ENCODE measurements around the gene MYH10.

Gene MYH10

DNA sequence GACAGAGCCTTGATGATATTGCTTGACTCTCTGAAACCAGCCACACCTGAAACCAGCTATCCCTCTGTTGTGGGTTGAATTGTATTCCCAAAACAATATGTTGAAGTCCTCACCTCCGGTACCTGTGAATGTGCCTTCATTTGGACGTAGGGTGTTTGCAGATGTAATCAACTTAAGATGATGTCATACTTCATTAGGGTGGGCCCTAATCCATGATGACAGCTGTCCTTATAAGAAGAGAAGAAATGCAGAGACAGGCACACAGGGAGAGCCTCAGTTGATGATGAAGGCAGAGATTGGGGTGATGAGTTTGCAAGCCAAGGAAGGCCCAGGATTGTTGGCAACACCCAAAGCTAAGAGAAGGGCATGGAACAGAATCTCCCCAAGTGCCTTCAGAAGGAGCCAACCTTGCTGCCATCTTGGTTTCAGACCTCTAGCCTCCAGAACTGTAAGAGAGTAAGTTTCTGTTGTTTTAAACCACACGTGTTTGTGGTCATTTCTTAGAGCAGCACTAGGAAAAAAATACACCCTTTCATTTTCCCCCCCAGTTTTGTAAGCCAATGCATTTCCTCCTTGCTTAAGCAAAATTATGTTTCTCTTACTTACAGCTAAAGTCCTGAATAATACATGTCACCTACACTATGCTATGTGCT, 29.4 kb upstream of the MYH10 start:
- ATAC-seq, result no peak
- no peak overlapping the region for H3K4me3 Mint-ChIP-seq
- peaks cover 10% of the 10 kb centered on the region for H3K9me3 Mint-ChIP-seq
- peaks cover 2% of the 10 kb centered on the region for H3K4me1 Mint-ChIP-seq
- no peak overlapping the region for H3K27ac Mint-ChIP-seq
- H3K27me3 Mint-ChIP-seq, result no peaks in the 10 kb centered on the region
- DNase-seq, result no peak
- no peaks in the 10 kb centered on the region for H3K36me3 Mint-ChIP-seq (ENCODE audit: low read depth)

DNA sequence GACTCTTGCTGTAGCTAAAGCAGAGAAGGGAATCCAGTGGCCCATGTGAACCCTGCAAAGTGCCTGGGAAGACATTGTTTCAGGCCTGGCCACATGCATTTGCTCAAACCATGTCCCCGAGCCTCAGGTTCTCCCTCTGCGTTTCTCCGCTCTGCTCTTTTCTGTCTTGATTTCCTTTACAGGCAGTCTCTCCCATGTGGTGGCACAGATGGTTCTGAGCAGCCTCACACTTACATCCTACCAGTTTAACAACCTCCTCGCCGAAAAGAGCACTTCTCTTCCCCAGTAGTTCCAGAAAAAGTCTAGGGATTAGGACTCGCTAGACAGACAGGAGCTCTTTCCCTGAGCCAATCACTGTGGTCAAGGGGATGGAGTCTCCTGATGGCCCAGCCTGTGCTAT, 28.3 kb upstream of the MYH10 start:
- ATAC-seq (no peak), DNase-seq (no peak)
- Mint-ChIP-seq H3K27me3 (no peaks in the 10 kb centered on the region), H3K9me3 (peaks cover 10% of the 10 kb centered on the region), H3K4me3 (no peak overlapping the region), H3K27ac (no peak overlapping the region), H3K4me1 (peaks cover 2% of the 10 kb centered on the region), H3K36me3 (ENCODE audit: low read depth) (no peaks in the 10 kb centered on the region)

DNA sequence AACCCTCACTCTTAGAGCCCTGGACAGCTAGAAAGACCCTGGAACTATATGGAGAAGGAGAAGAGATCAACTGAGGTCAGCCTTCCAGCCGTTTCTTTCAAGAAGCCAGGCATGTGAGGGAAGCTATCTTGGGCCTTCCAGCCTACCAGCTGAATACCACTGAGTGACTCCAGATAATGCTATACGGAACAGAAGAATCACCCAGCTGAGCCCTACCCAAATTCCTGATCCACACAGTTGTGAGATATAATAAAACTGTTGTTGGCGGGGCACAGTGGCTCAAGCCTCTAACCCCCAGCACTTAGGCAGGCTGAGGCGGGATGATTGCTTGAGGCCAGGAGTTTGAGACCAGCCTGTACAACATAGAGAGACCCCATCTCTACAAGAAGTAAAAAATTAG, 26.2 kb upstream of the MYH10 start:
- no peak overlapping the region for H3K27ac Mint-ChIP-seq
- peaks cover 7% of the 10 kb centered on the region for H3K27me3 Mint-ChIP-seq

DNA sequence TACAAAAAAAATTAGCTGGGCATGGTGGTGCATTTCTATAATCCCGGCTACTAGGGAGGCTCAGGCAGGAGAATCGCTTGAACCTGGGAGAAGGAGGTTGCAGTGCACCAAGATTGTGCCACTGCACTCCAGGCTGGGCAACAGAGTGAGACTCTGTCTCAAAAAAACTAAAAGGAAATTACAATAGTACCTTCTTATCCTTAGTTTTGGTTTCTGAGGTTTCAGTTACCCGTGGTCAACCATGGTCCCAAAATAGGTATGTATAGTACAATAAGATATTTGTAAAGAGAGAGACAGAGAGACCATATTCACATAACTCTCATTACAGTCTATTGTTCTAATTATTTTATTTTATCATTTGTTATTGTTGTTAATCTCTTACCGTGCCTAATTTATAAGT, 24.3 kb upstream of the MYH10 start:
- no peak overlapping the region for H3K4me3 Mint-ChIP-seq
- H3K27ac Mint-ChIP-seq, result no peak overlapping the region
- H3K9me3 Mint-ChIP-seq, result peaks cover 10% of the 10 kb centered on the region
- no peaks in the 10 kb centered on the region for H3K4me1 Mint-ChIP-seq
- no peaks in the 10 kb centered on the region for H3K36me3 Mint-ChIP-seq (ENCODE audit: low read depth)
- peaks cover 16% of the 10 kb centered on the region for H3K27me3 Mint-ChIP-seq
- ATAC-seq (no peak), DNase-seq (no peak)

More for the DNA sequence above, 26.2 kb upstream of the MYH10 start:
- Mint-ChIP-seq H3K9me3 (peaks cover 10% of the 10 kb centered on the region), H3K36me3 (ENCODE audit: low read depth) (no peaks in the 10 kb centered on the region), H3K4me1 (peaks cover 2% of the 10 kb centered on the region), H3K4me3 (no peak overlapping the region)
- DNase-seq (no peak), ATAC-seq (no peak)

DNA sequence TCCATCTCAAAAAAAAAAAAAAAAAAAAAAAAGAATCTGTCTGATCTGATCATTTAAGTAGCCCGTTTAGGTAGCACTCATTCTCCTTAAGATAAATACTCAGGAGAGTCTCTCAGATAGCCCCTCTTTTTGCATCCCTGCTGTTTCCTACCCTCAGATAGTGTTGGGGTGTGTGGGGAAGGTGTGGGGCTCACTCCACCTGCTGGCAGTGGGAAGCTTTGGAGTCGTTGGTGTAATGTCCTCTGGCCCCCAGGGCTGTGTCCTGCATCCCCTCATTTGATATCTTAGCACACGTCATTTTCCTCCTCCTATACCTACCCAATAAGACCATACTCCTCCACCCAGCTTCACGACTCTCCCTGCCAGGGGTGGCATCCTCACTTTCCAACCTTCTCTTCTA, 20.5 kb upstream of the MYH10 start:
- Mint-ChIP-seq H3K36me3 (ENCODE audit: low read depth) (no peaks in the 10 kb centered on the region), H3K27me3 (peaks cover 22% of the 10 kb centered on the region), H3K27ac (no peak overlapping the region), H3K4me1 (no peaks in the 10 kb centered on the region), H3K9me3 (no peaks in the 10 kb centered on the region), H3K4me3 (no peak overlapping the region)
- no peak for DNase-seq
- no peak for ATAC-seq

DNA sequence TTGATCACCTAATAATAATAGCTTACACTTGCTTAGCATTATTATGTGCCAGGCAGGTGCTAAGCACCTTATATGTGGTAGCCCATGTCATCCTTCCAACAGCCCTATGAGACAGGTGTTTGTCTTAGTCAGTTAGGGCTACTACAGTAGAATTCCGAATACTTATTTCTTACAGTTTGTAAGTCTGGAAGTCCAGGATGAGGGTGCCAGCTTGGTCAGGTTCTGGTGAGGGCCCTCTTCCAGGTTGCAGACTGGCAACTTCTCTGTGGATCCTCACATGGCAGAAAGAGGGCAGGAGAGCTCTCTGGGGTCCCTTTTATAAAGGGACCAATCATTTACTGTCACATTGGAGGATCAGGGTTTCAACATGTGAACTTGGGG, 19.6 kb upstream of the MYH10 start:
- no peak for DNase-seq
- Mint-ChIP-seq H3K36me3 (ENCODE audit: low read depth) (no peaks in the 10 kb centered on the region), H3K4me1 (no peaks in the 10 kb centered on the region), H3K27me3 (peaks cover 25% of the 10 kb centered on the region), H3K9me3 (no peaks in the 10 kb centered on the region), H3K27ac (no peak overlapping the region), H3K4me3 (no peak overlapping the region)
- ATAC-seq, result no peak

DNA sequence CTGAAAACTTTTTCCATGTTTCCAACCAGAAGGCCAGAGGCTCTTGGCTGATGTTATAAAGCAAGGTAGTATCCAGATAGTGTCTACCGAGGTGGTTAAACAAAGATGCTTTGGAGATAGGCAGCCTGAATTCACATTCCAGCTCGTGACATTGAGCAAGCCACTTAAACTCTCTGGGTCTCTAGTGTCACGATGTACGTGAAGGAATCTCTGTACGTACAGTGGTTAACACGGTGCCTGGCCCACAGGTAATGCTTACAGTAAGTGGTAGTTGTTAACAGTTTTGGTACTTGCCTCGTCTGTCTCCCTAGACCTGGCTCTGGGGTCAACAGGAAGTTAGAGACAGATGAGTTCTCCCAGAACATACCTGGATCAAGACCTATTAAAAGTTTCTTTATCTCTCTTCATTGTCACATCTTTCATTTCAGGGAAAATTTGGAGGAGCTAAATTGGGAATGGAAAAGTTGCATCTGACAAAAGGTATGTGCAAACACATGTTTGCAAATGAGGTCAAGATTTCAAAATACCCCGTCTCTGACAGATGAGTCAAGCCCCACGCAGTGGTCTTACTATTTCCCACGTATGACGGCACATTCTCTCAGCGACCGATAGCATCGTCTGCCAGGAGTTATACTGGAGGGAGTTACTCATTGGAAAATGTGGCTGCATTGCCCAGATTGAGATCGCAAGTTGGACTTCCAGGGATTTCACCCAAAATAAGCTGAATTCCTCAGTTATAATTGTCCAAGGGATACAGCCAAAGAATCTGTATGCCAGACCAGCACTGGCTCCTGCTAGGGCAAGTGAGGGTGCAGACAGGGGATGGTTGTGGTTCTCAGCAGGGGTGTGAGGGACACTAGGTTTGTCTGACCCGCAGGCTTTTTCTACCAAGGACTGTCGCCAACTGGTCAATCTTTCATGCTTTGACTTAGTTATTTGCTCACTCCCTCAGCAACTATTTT, 18.9 kb upstream of the MYH10 start:
- no peak overlapping the region for H3K27ac Mint-ChIP-seq
- no peaks in the 10 kb centered on the region for H3K36me3 Mint-ChIP-seq (ENCODE audit: low read depth)
- DNase-seq (no peak), ATAC-seq (no peak)
- H3K27me3 Mint-ChIP-seq, result peaks cover 28% of the 10 kb centered on the region
- no peak overlapping the region for H3K4me3 Mint-ChIP-seq
- H3K4me1 Mint-ChIP-seq, result no peaks in the 10 kb centered on the region
- no peaks in the 10 kb centered on the region for H3K9me3 Mint-ChIP-seq

DNA sequence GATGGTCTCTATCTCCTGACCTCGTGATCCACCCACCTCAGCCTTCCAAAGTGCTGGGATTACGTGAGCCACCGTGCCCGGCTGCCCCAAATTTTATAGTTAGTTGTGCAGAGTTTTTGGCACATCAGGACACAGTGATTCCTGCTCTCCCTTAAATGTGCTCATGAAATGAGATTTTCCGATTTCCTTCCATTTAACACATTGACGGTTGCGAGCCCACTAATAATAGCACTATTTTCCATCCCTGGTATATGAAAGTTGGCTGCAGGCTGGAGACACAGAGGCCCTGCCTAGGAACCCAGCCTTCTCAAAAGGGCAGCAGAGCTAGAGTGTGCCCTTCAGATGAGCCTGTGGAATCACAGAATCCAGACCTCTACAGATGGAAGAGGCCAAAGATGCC, 17.4 kb upstream of the MYH10 start:
- DNase-seq (no peak), ATAC-seq (no peak)
- no peak overlapping the region for H3K4me3 Mint-ChIP-seq
- no peak overlapping the region for H3K27ac Mint-ChIP-seq
- H3K27me3 Mint-ChIP-seq, result peaks cover 28% of the 10 kb centered on the region
- no peaks in the 10 kb centered on the region for H3K36me3 Mint-ChIP-seq (ENCODE audit: low read depth)
- no peaks in the 10 kb centered on the region for H3K4me1 Mint-ChIP-seq
- no peaks in the 10 kb centered on the region for H3K9me3 Mint-ChIP-seq

DNA sequence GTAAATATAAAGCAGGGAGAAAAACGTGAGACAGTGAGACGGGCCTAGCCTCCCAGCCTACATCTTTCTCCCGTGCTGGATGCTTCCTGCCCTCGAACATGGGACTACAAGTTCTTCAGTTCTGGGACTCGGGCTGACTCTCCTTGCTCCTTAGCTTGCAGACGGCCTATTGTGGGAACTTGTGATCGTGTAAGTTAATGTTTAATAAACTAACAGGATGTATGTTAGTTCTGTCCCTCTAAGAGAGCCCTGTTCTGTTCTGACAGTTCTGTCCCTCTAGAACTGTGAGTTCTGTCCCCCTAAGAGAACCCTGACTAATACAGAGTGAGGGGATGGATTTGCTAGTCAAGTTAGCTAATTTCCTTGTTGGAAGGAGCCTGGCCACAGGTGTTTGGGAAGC, 16.7 kb upstream of the MYH10 start:
- Mint-ChIP-seq H3K27ac (no peak overlapping the region), H3K36me3 (ENCODE audit: low read depth) (no peaks in the 10 kb centered on the region), H3K4me3 (no peak overlapping the region), H3K9me3 (no peaks in the 10 kb centered on the region), H3K4me1 (no peaks in the 10 kb centered on the region), H3K27me3 (peaks cover 26% of the 10 kb centered on the region)
- no peak for DNase-seq
- ATAC-seq, result no peak

DNA sequence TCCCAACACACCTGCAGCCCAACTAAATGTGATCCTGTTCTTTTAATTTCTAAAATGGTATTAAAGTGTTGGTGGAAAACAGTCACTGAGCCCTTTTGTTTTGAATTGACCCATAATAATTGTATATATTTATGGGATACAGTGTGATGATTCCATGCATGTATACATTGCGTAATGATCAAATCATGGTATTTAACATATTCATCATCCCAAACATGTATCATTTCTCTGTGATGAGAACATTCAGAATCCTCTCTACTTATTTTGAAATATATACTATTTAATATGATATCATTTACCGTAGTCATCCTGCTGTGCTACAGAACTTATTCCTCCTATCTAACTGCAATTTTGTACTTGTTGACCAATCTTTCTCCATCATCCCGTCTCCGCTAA, 14.0 kb upstream of the MYH10 start:
- H3K9me3 Mint-ChIP-seq, result no peaks in the 10 kb centered on the region
- H3K4me3 Mint-ChIP-seq, result no peak overlapping the region
- ATAC-seq (no peak), DNase-seq (no peak)
- no peak overlapping the region for H3K27ac Mint-ChIP-seq
- no peaks in the 10 kb centered on the region for H3K36me3 Mint-ChIP-seq (ENCODE audit: low read depth)
- no peaks in the 10 kb centered on the region for H3K4me1 Mint-ChIP-seq
- H3K27me3 Mint-ChIP-seq, result peaks cover 16% of the 10 kb centered on the region

DNA sequence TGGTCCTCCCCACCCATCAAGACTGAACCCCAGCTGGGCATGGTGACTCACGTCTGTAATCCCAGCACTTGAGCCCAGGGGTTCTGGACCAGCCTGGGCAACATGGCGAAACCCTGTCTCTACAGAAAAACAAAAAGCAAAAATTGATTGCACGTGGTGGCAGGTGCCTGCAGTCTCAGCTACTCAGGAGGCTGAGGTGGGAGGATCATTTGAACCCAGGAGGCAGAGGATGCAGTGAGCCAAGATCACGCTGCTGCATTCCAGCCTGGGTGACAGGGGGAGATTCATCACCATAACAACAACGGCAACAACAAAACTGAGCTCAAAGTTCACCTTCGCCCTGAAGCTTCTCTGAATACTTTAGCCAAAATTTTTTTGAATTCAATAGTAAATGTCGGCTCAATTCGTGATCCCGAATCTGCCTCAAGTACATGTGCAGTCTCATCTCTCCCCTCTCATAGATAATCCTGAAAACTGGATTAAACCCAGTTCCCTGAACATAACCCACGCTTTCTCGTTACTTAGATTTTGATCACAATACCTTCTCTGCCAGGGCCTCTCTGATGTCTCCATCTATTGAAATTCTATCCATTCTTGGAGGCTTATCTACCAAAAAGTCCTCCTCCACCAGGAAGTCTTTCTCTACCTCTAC, 13.5 kb upstream of the MYH10 start:
- Mint-ChIP-seq H3K4me3 (no peak overlapping the region), H3K9me3 (no peaks in the 10 kb centered on the region), H3K4me1 (no peaks in the 10 kb centered on the region), H3K27ac (no peak overlapping the region), H3K36me3 (ENCODE audit: low read depth) (no peaks in the 10 kb centered on the region), H3K27me3 (peaks cover 16% of the 10 kb centered on the region)
- ATAC-seq (no peak), DNase-seq (no peak)

DNA sequence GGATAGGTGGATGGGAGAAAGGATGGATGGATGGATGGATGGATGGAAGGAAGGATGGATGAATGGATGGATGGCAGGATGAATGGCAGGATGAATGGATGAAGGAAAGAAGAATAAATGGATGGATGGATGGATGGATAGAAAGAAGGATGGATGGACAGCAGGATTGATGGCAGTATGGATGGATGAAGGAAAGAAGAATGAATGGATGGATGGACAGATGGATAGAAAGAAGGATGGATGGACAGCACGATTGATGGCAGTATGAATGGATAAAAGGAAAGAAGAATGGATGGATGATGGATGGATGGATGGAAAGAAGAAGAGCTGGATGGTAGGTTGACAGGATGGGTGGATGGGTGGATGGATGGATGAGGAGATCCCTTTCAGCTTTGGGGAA, 9.2 kb upstream of the MYH10 start:
- Mint-ChIP-seq H3K27me3 (peaks cover 22% of the 10 kb centered on the region), H3K4me3 (no peak overlapping the region), H3K27ac (no peak overlapping the region), H3K9me3 (no peaks in the 10 kb centered on the region), H3K4me1 (no peaks in the 10 kb centered on the region), H3K36me3 (ENCODE audit: low read depth) (no peaks in the 10 kb centered on the region)
- ATAC-seq, result no peak
- no peak for DNase-seq

DNA sequence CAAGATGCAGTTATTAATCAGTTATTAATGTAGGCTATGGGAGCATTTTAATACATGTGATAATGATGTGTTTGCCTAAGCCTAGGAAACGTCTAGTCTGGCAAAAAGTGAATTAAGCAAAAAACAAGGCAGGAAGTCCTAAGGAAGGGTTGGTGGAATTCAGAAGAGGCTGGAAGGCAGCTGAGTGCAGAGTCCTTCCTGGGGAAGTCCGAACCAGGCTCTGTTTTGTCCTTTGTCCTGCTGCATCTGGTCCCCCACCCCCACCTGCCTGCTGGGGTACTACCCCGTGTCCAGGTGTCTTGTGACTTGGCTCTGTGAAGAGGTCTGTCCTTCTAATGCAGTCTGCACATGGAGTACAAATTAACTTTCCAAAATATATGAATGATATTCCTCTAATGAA, 1.5 kb upstream of the MYH10 start:
- DNase-seq (no peak), ATAC-seq (no peak)
- Mint-ChIP-seq H3K4me3 (no peak overlapping the region), H3K4me1 (peaks cover 11% of the 10 kb centered on the region), H3K9me3 (no peaks in the 10 kb centered on the region), H3K36me3 (ENCODE audit: low read depth) (no peaks in the 10 kb centered on the region), H3K27ac (no peak overlapping the region), H3K27me3 (peaks cover 71% of the 10 kb centered on the region)

DNA sequence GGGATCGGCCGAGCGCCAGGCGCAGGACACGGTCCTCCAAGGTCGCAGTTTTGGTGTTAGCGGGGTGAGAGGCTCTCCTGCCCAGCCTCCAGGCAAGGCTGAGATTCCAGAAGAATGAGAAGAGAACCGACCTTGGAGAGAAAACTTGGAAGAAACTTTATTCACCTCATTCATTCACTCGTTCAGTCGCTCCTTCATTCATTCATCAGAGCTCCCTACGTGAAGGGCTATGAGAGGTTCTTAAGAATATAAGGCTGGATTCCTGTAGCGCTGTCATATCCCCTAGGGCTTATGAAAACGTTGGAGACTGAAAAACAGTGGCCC, 991 bp upstream of the MYH10 start:
- H3K4me3 Mint-ChIP-seq, result peak overlapping the region; percentile 87
- ATAC-seq (no peak), DNase-seq (no peak)
- H3K27ac Mint-ChIP-seq, result no peak overlapping the region
- H3K36me3 Mint-ChIP-seq (ENCODE audit: low read depth), result no peaks in the 10 kb centered on the region
- H3K9me3 Mint-ChIP-seq, result no peaks in the 10 kb centered on the region
- peaks cover 11% of the 10 kb centered on the region for H3K4me1 Mint-ChIP-seq
- peaks cover 66% of the 10 kb centered on the region for H3K27me3 Mint-ChIP-seq
